Sigmoid colon (tissue), 4 donors: Measurements from ENCODE around the gene CRKL.

ENCODE experiments used
- CTCF ChIP-seq, 4 experiments: fragments of 450-650 bp in 3 of 4; fragments of 200-600 bp in 1 of 4; IDR thresholded peaks; one replicate each; pipeline ENCODE4 v1.5.1; 2016 to 2019; ENCODE audit warnings: antibody characterized with exemption in 4 of 4, mild to moderate bottlenecking in 3 of 4, moderate library complexity in 2 of 4
- EP300 ChIP-seq, 4 donors: sonication (generic); formaldehyde crosslinking; IDR thresholded peaks; one replicate each; pipeline ENCODE4 v1.6.1; 2017; ENCODE audit warnings: antibody characterized with exemption in 4 of 4
- POLR2A ChIP-seq, 2 donors: fragments of 450-650 bp; IDR thresholded peaks; one replicate each; pipeline ENCODE4 v1.6.1; 2016; ENCODE audit warnings: antibody characterized with exemption in 2 of 2, mild to moderate bottlenecking in 2 of 2, moderate library complexity in 2 of 2
- POLR2AphosphoS5 ChIP-seq, 4 donors: sonication (generic); formaldehyde crosslinking; IDR thresholded peaks; one replicate each; pipeline ENCODE4 v1.6.1; 2017; ENCODE audit warnings: antibody characterized with exemption in 4 of 4

DNA sequence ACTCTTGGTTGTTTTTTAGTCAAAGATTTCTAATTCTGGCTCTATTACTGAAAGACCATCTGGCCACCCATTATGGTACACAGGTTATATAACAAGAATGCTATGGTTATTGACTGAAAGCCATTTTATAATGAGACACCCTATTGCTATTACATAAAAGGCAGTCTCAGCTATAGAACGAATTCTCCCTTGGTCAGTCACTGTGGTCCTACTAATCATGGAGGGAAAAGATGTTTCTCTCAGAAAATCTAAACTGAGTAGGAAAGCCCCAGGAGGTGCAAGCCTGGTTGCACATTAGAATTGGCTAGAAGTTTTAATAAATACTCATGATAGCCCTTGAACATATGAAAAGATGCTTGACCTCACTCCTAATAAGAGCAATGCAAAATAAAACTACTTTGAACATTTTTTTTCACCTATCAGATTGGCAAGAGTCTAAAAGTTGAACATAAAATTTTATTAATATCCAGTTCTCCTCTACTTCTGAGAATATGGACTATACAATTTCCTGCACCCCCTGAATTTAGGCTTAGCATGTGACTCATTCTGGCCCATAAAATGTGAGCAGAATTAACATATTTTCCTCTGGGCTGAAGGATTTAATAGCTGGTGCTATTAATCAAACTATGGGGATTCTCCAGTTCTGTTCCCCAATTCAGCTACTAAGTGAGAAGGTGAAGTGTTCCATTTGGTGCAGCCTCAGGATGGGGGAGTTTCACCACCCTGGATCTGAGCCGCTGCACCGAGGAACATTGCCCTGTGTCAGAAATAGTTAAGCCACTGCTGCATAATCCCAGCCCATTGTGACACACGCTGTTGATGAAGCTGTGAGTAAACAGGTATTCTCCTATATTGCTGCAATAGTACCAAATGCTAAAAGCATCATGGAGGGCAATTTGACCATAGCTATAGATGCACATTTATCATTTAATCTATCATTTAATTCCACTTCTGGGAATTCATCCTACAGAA lies 11.5 kb upstream of the CRKL start:
- TF ChIP-seq POLR2AphosphoS5 (IDR thresholded peaks at IDR 0.05) (no peak), POLR2A (IDR thresholded peaks at IDR 0.05) (no peak), CTCF (IDR thresholded peaks at IDR 0.05) (no peak), EP300 (IDR thresholded peaks at IDR 0.05) (no peak)
